Dermis blood vessel endothelial cell (primary cell): ENCODE measurements around the gene KLHDC10. TPM values are rescaled to one million over a fixed set of nuclear protein-coding genes. Genes with fewer than 3 reads are reported as not detected.
"Not testable (repeated sequence)": the region's sequence is repeated elsewhere in the genome, so short reads cannot be mapped to it uniquely, and the experiment has no call there.

Experiments used
- DNase-seq: peaks from one replicate; pipeline ENCODE4 v3.0.0; 2010
- total RNA-seq: library from RNA; depleted of rRNA; stranded (reverse); fragments of >200 nt; gene quantifications from 2 replicates; pipeline ENCODE4 v1.2.3, GENCODE V29; 2014

Gene KLHDC10
- total RNA-seq, 1 donor from 2014 or later = 26.9 TPM

- DNase-seq = no peak
Observed at GRCh38 chr7:130141884-130142653, 71.7 kb downstream of the KLHDC10 start.

- no peak for DNase-seq
Observed at GRCh38 chr7:130142654-130143333, 72.5 kb downstream of the KLHDC10 start.

GRCh38 chr7:130143334-130143732 is 73.0 kb downstream of the KLHDC10 start:
- DNase-seq = no peak

- DNase-seq = no peak
Observed at GRCh38 chr7:130143986-130144311, 73.6 kb downstream of the KLHDC10 start.

GRCh38 chr7:130144312-130145171 is 74.2 kb downstream of the KLHDC10 start:
- no peak for DNase-seq

- no peak for DNase-seq
Observed at GRCh38 chr7:130145424-130146100, 75.2 kb downstream of the KLHDC10 start.

- DNase-seq = not testable (repeated sequence)
Observed at GRCh38 chr7:130146142-130146541, 75.8 kb downstream of the KLHDC10 start.

GRCh38 chr7:130146693-130147405 is 76.5 kb downstream of the KLHDC10 start:
- DNase-seq = no peak

GRCh38 chr7:130147710-130148325 is 77.5 kb downstream of the KLHDC10 start:
- DNase-seq = no peak

- peak; percentile 59 for DNase-seq
Observed at GRCh38 chr7:130148561-130148960, 78.2 kb downstream of the KLHDC10 start.

- peak; percentile 20 for DNase-seq
Observed at GRCh38 chr7:130149281-130150139, 79.2 kb downstream of the KLHDC10 start.

- DNase-seq = no peak
Observed at GRCh38 chr7:130150587-130150986, 80.3 kb downstream of the KLHDC10 start.

- no peak for DNase-seq
Observed at GRCh38 chr7:130151591-130152492, 81.5 kb downstream of the KLHDC10 start.

GRCh38 chr7:130152493-130153210 is 82.3 kb downstream of the KLHDC10 start:
- DNase-seq = no peak

GRCh38 chr7:130153211-130153908 is 83.0 kb downstream of the KLHDC10 start:
- DNase-seq = no peak

GRCh38 chr7:130154131-130154500 is 83.8 kb downstream of the KLHDC10 start:
- no peak for DNase-seq

- no peak for DNase-seq
Observed at GRCh38 chr7:130154501-130155317, 84.4 kb downstream of the KLHDC10 start.
